Brain microvascular endothelial cell (primary cell): Measurements from ENCODE around the gene QPCT.

Experiments used
- DNase-seq: peaks from one replicate; pipeline ENCODE4 v3.0.0-alpha.2; 2020
- H3K27ac ChIP-seq: fragments of 250-450 bp; sonication (Bioruptor Pico); 2 replicates; pipeline ENCODE4 v1.5.1; 2020; ENCODE audit warnings: mild to moderate bottlenecking, moderate library complexity
- H3K27me3 ChIP-seq: fragments of 250-450 bp; sonication (Bioruptor Pico); replicated peaks from 2 replicates; pipeline ENCODE4 v1.5.1; 2020; ENCODE audit warnings: mild to moderate bottlenecking
- H3K36me3 ChIP-seq: fragments of 250-450 bp; sonication (Bioruptor Pico); replicated peaks from 2 replicates; pipeline ENCODE4 v1.5.1; 2020; ENCODE audit warnings: mild to moderate bottlenecking
- H3K4me3 ChIP-seq: 2 replicates; pipeline ENCODE4 v1.5.1; 2011; ENCODE audit warnings: low read depth, mild to moderate bottlenecking, control low read depth, low read length, moderate library complexity
- in situ Hi-C: cut with HindIII; loops from 2 replicates; pipeline ENCODE4 v1.10.0; 2017; ENCODE audit warnings: low sequenced_read_pairs, low pct_ligation_motif_present
- TF ChIP-seq, protein P1 (sequence below): IDR thresholded peaks from 2 replicates; pipeline ENCODE4 v1.5.1; 2011; ENCODE audit warnings: low read depth, mild to moderate bottlenecking, moderate library complexity, low read length, control low read depth, inconsistent platforms; ENCODE audit errors: missing control alignments

Gene QPCT

DNA sequence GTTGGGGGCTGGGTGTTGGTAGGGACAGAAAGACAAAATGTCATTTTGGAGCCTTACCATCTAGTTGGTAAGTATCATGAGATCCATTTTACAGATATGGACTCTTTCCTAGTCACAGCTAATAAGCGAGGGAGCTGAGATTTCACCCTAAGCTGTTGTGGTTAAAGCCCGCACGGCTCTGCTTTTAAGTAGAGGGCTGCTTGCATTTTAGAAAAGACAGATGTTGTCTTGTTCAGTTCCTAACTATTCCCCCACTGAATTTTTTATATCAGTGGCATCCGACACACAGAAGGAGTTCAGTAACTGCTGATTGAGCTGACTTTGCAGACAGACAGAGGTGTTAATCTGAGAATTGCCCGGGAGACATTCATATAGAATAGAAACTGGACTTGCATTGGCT, 3.7 kb downstream of the QPCT start:
- no peak for DNase-seq
- H3K36me3 ChIP-seq = no peaks in the 10 kb centered on the region
- H3K4me3 ChIP-seq = no peak overlapping the region
- no peaks in the 10 kb centered on the region for H3K27me3 ChIP-seq
- in situ Hi-C loops = no loop called here
- H3K27ac ChIP-seq = no peak overlapping the region
- TF ChIP-seq, protein P1, sequence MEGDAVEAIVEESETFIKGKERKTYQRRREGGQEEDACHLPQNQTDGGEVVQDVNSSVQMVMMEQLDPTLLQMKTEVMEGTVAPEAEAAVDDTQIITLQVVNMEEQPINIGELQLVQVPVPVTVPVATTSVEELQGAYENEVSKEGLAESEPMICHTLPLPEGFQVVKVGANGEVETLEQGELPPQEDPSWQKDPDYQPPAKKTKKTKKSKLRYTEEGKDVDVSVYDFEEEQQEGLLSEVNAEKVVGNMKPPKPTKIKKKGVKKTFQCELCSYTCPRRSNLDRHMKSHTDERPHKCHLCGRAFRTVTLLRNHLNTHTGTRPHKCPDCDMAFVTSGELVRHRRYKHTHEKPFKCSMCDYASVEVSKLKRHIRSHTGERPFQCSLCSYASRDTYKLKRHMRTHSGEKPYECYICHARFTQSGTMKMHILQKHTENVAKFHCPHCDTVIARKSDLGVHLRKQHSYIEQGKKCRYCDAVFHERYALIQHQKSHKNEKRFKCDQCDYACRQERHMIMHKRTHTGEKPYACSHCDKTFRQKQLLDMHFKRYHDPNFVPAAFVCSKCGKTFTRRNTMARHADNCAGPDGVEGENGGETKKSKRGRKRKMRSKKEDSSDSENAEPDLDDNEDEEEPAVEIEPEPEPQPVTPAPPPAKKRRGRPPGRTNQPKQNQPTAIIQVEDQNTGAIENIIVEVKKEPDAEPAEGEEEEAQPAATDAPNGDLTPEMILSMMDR = no peak

DNA sequence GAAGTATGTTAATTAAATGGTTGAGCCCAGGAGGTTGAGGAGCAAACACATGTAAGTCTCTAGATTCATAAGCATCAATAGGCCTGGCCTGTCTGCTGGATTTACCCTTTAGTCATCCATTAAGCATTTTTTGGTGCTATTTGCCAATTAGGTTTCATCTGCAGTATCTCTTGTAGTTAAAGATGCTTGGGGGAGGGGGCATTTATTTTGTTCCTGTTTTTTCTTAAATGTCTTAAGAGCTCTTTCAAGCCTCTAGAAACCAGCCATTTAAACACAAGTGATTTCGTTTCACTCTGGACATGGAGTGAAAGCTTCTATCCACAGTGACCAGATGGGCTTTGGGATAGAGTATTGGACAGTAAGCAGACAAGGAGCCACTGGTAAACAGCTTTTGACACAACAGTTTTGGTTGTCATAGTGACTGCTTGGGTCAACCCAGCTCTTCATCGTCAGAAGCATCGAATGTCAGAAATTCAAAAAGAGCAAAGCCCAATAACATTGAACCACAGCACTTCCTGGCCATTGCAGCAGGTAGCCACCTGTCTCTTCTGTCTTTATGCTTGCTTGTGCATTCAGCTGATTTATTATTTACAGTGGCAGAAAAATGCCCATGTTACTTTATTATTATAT, 4.9 kb downstream of the QPCT start:
- TF ChIP-seq, protein P1 = no peak
- Histone ChIP-seq H3K27ac (no peak overlapping the region), H3K4me3 (no peak overlapping the region), H3K36me3 (no peaks in the 10 kb centered on the region), H3K27me3 (no peaks in the 10 kb centered on the region)
- in situ Hi-C loops = no loop called here
- no peak for DNase-seq

DNA sequence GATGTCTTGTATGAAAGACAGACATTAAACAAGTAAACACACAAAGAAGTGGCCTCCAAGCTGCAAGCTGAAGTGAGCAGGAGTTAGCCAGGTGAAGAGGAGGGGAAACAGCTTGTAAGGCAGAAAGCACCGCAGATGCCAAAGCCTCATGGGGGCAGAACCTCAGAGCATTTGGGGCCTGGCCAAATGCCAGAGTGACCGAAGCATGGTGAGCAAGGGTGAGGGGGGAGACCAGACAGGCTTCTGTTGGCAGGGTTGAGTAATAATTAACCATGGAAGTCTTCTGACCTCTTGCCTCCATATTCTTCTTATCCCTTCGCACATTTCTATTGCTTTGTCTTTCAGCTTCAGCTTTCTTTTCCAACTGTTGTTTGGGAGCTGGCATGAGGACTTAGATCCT, 5.6 kb downstream of the QPCT start:
- H3K27me3 ChIP-seq = no peaks in the 10 kb centered on the region
- H3K4me3 ChIP-seq = no peak overlapping the region
- TF ChIP-seq, protein P1 = no peak
- DNase-seq = no peak
- H3K36me3 ChIP-seq = no peaks in the 10 kb centered on the region
- in situ Hi-C loops = no loop called here
- H3K27ac ChIP-seq = no peak overlapping the region

DNA sequence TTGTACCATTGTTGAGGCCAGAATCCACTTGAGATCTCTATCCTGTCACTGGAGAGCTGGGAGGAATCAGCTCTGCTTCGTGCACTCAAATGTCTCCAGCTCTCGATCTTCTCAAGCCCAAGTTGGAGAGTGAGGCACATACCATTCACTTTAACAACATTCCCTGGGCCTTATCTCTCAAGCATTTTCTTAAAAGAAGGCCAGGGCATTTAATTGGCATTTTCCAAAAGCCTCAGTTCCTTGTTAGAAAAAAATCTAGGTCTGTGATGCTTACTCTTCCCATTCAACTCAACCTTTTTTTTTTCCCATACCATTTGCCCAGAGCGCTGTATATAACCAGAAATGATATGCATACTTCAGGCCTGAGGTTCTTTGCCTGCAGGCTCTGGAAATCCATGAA, 10.1 kb downstream of the QPCT start:
- no peaks in the 10 kb centered on the region for H3K27me3 ChIP-seq
- H3K36me3 ChIP-seq = no peaks in the 10 kb centered on the region
- no peak overlapping the region for H3K4me3 ChIP-seq
- DNase-seq = no peak
- no peak overlapping the region for H3K27ac ChIP-seq
- in situ Hi-C loops = no loop called here
- TF ChIP-seq, protein P1 = no peak

DNA sequence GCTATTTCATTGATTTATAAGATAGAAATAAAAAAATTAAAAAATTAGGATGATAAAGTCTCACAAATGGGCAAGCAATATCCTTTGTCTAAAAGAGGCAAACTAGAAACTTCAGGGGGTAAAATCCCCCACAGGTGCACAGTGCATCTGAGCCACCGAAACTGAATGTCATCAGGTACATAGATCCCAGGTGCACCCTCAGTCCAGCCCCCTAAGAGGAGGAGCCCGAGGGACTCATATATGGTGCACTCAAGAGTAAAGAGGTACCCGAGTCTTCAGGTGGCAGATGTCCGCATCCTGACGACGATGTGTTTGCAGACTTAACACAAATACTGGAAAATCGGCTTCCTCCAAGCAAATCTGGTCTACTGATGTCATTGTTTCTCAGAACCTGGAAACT, 11.3 kb downstream of the QPCT start:
- DNase-seq = no peak
- Histone ChIP-seq H3K4me3 (no peak overlapping the region), H3K27me3 (no peaks in the 10 kb centered on the region), H3K36me3 (no peaks in the 10 kb centered on the region), H3K27ac (no peak overlapping the region)
- in situ Hi-C loops = no loop called here
- TF ChIP-seq, protein P1 = no peak

DNA sequence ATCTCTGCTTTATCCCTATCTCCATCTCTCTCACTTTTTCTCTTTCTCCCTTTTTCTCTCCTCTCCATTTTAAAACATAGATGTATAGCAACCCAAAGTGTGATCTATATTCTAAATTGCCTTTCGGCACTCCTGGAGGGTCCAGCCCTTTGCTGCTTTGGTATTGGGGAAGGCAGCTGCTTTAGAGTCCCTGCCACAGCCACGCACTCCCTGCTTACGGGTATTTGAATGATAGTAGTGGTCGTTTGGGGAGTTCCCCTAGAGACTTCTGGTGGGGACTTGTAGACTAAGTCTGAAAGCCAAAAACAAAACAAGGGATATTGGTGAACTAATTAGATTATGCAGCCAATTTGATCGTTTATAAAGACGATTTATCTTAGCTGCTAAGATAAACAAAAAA, 11.9 kb downstream of the QPCT start:
- no peak overlapping the region for H3K4me3 ChIP-seq
- no peaks in the 10 kb centered on the region for H3K27me3 ChIP-seq
- in situ Hi-C loops = no loop called here
- no peak for DNase-seq
- no peak overlapping the region for H3K27ac ChIP-seq
- TF ChIP-seq, protein P1 = no peak
- H3K36me3 ChIP-seq = no peaks in the 10 kb centered on the region
